Activated naive CD4-positive, alpha-beta T cell treated with anti-CD3 and anti-CD28 coated beads, Interleukin-2, amount 50 U/mL, for 72 hours (primary cell): ENCODE data around the gene DCAF5. TPM values are rescaled to one million over a fixed set of nuclear protein-coding genes. Genes with fewer than 3 reads are reported as not detected.
"Not testable (repeated sequence)": the region's sequence is repeated elsewhere in the genome, so short reads cannot be mapped to it uniquely, and the experiment has no call there.

Experiments
- ATAC-seq, 2 donors: fragments of 150-1000 bp; cut with Tn5 transposase; 2 replicates each; pipeline ENCODE4 v1.10.0; 2021; ENCODE audit warnings: mild to moderate bottlenecking in 2 of 2, moderate library complexity in 2 of 2
- DNase-seq, 2 donors: peaks; one replicate each; pipeline ENCODE4 v3.0.0; 2021 to 2022; ENCODE audit warnings: low spot score in 2 of 2
- H3K27ac Mint-ChIP-seq, 2 donors: one replicate each; pipeline ENCODE4 v1.8.0; 2022; ENCODE audit warnings: mild to moderate bottlenecking in 2 of 2, mixed read lengths in 2 of 2
- H3K36me3 Mint-ChIP-seq, 2 donors: one replicate each; pipeline ENCODE4 v1.8.0; 2022; ENCODE audit warnings: mixed read lengths in 2 of 2
- H3K9me3 Mint-ChIP-seq, 2 donors: one replicate each; pipeline ENCODE4 v1.8.0; 2022; ENCODE audit warnings: mixed read lengths in 2 of 2
- total RNA-seq, 2 donors: library from RNA; stranded (reverse); gene quantifications; one replicate each; pipeline ENCODE4 v1.2.3, GENCODE V29; 2022

Gene DCAF5
- total RNA-seq, 2 donors from 2014 or later = 37.2 to 41.5 TPM

GRCh38 chr14:69091006-69091405 is 61.9 kb downstream of the DCAF5 start:
- H3K27ac Mint-ChIP-seq = peak overlapping the region in 1 of 2 donors; percentile 4
- DNase-seq (no peak), ATAC-seq (no peak)
- H3K9me3 Mint-ChIP-seq = no peaks in the 10 kb centered on the region
- peaks cover 0 to 5% of the 10 kb centered on the region in 2 donors for H3K36me3 Mint-ChIP-seq

GRCh38 chr14:69090187-69090789 is 62.6 kb downstream of the DCAF5 start:
- Mint-ChIP-seq H3K27ac (no peak overlapping the region), H3K36me3 (peaks cover 0 to 5% of the 10 kb centered on the region in 2 donors), H3K9me3 (no peaks in the 10 kb centered on the region)
- ATAC-seq = peak; percentile 59 to 61
- DNase-seq = no peak

GRCh38 chr14:69089046-69089445 is 63.9 kb downstream of the DCAF5 start:
- DNase-seq = no peak
- no peak overlapping the region for H3K27ac Mint-ChIP-seq
- no peak for ATAC-seq
- no peaks in the 10 kb centered on the region for H3K9me3 Mint-ChIP-seq
- peaks cover 0 to 5% of the 10 kb centered on the region in 2 donors for H3K36me3 Mint-ChIP-seq

- ATAC-seq = peak in 1 of 2 donors; percentile 36
- DNase-seq = no peak
- Mint-ChIP-seq H3K27ac (no peak overlapping the region), H3K36me3 (peaks cover 2 to 5% of the 10 kb centered on the region in 2 donors), H3K9me3 (no peaks in the 10 kb centered on the region)
Observed at GRCh38 chr14:69088586-69088985, 64.3 kb downstream of the DCAF5 start.

GRCh38 chr14:69087061-69087461 is 65.9 kb downstream of the DCAF5 start:
- Mint-ChIP-seq H3K9me3 (no peaks in the 10 kb centered on the region), H3K36me3 (peaks cover 5 to 8% of the 10 kb centered on the region in 2 donors), H3K27ac (peak overlapping the region in 1 of 2 donors; percentile 24)
- ATAC-seq = no peak
- DNase-seq = no peak

GRCh38 chr14:69086537-69086936 is 66.4 kb downstream of the DCAF5 start:
- no peak for DNase-seq
- H3K36me3 Mint-ChIP-seq = peaks cover 5 to 8% of the 10 kb centered on the region in 2 donors
- no peak for ATAC-seq
- no peaks in the 10 kb centered on the region for H3K9me3 Mint-ChIP-seq
- H3K27ac Mint-ChIP-seq = peak overlapping the region in 1 of 2 donors; percentile 24

GRCh38 chr14:69084023-69084422 is 68.9 kb downstream of the DCAF5 start:
- Mint-ChIP-seq H3K9me3 (no peaks in the 10 kb centered on the region), H3K36me3 (peaks cover 0 to 8% of the 10 kb centered on the region in 2 donors), H3K27ac (no peak overlapping the region)
- DNase-seq (no peak), ATAC-seq (no peak)

- ATAC-seq (no peak), DNase-seq (no peak)
- Mint-ChIP-seq H3K27ac (peak overlapping the region; percentile 10 to 51), H3K9me3 (no peaks in the 10 kb centered on the region), H3K36me3 (peaks cover 0 to 8% of the 10 kb centered on the region in 2 donors)
Observed at GRCh38 chr14:69083181-69083580, 69.7 kb downstream of the DCAF5 start.

GRCh38 chr14:69081271-69081670 is 71.6 kb downstream of the DCAF5 start:
- H3K36me3 Mint-ChIP-seq = peaks cover 0 to 8% of the 10 kb centered on the region in 2 donors
- H3K27ac Mint-ChIP-seq = no peak overlapping the region
- no peak for ATAC-seq

GRCh38 chr14:69079747-69080146 is 73.2 kb downstream of the DCAF5 start:
- ATAC-seq (no peak), DNase-seq (no peak)
- Mint-ChIP-seq H3K36me3 (peaks cover 0 to 8% of the 10 kb centered on the region in 2 donors), H3K9me3 (no peaks in the 10 kb centered on the region), H3K27ac (peak overlapping the region in 1 of 2 donors; percentile 47)

More at GRCh38 chr14:69081271-69081670, 71.6 kb downstream of the DCAF5 start:
- no peaks in the 10 kb centered on the region for H3K9me3 Mint-ChIP-seq
- DNase-seq = no peak

GRCh38 chr14:69079188-69079742 is 73.7 kb downstream of the DCAF5 start:
- Mint-ChIP-seq H3K27ac (peak overlapping the region in 1 of 2 donors; percentile 47), H3K9me3 (no peaks in the 10 kb centered on the region), H3K36me3 (peaks cover 5 to 11% of the 10 kb centered on the region in 2 donors)
- no peak for DNase-seq
- ATAC-seq = no peak

- no peak for DNase-seq
Observed at GRCh38 chr14:69077841-69078240, 75.1 kb downstream of the DCAF5 start.

GRCh38 chr14:69077185-69077584 is 75.7 kb downstream of the DCAF5 start:
- H3K27ac Mint-ChIP-seq, H3K9me3 Mint-ChIP-seq, H3K36me3 Mint-ChIP-seq, DNase-seq, ATAC-seq: not testable (repeated sequence)

More at GRCh38 chr14:69077841-69078240, 75.1 kb downstream of the DCAF5 start:
- Mint-ChIP-seq H3K27ac (peak overlapping the region in 1 of 2 donors; percentile 3), H3K9me3 (no peaks in the 10 kb centered on the region), H3K36me3 (peaks cover 8 to 9% of the 10 kb centered on the region in 2 donors)
- ATAC-seq = no peak

- Mint-ChIP-seq H3K27ac (no peak overlapping the region), H3K36me3 (peaks cover 8 to 9% of the 10 kb centered on the region in 2 donors), H3K9me3 (no peaks in the 10 kb centered on the region)
- DNase-seq (no peak), ATAC-seq (no peak)
Observed at GRCh38 chr14:69076341-69076740, 76.6 kb downstream of the DCAF5 start.

- Mint-ChIP-seq H3K36me3 (peaks cover 8 to 9% of the 10 kb centered on the region in 2 donors), H3K9me3 (no peaks in the 10 kb centered on the region), H3K27ac (no peak overlapping the region)
- no peak for DNase-seq
- no peak for ATAC-seq
Observed at GRCh38 chr14:69073915-69074314, 79.0 kb downstream of the DCAF5 start.

GRCh38 chr14:69073429-69073828 is 79.5 kb downstream of the DCAF5 start:
- no peaks in the 10 kb centered on the region for H3K9me3 Mint-ChIP-seq
- no peak for DNase-seq
- H3K36me3 Mint-ChIP-seq = peaks cover 8 to 9% of the 10 kb centered on the region in 2 donors
- H3K27ac Mint-ChIP-seq = peak overlapping the region; percentile 21 to 34
- no peak for ATAC-seq

- DNase-seq (no peak), ATAC-seq (peak; percentile 34 to 85)
- no peaks in the 10 kb centered on the region for H3K9me3 Mint-ChIP-seq
- H3K36me3 Mint-ChIP-seq = peaks cover 8 to 9% of the 10 kb centered on the region in 2 donors
- peak overlapping the region; percentile 8 to 21 for H3K27ac Mint-ChIP-seq
Observed at GRCh38 chr14:69072584-69072983, 80.3 kb downstream of the DCAF5 start.
